Glomerular endothelial cell (primary cell): ENCODE results near the gene CALD1. TPM values are rescaled to one million over a fixed set of nuclear protein-coding genes. Genes with fewer than 3 reads are reported as not detected.

ENCODE experiments used
- DNase-seq: peaks from one replicate; pipeline ENCODE4 v3.0.0-alpha.2; 2011; ENCODE audit warnings: low read depth, low spot score; ENCODE audit errors: extremely low read depth
- total RNA-seq: library from RNA; depleted of rRNA; stranded (reverse); fragments of >200 nt; gene quantifications from 2 replicates; pipeline ENCODE4 v1.2.3, GENCODE V29; 2015

Gene CALD1
- total RNA-seq, 1 donor from 2014 or later: 251 TPM

DNA sequence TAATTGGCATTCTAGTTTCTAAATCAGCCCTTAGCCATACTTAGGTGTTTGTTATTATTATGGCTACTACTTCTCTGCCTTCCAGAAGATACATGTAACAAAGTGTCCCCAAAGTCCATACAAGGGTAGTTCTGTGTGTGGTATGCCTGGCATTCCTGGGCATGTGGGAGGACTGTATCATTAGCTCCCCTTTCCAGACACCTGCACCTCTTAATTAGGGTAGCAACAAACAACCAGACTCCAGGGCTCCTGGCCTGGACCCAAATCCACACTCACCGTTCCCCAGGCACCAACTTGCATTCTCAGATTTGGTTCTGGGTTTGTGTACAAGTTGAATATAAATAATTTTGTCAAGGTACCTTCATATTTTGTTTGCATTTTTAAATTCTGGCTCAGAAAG lies 15.5 kb upstream of the CALD1 start:
- DNase-seq: no peak

DNA sequence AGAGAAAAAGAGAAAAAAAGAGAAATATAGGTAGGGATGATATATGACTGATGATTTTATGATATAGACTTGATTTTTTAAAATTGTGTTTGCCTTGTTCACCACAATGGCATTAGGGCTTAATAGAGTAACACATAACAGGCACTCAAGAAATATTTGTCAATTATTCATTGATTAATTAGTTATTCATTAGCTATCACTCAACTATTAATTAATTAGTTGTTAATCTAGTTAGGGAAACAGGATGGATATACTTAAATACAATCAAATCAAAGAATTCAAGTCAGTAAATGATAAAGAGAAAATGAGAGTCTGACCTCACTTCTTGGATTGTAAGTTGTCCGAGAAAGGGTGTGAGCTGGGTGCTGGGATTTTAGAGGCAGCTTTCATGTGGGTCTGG lies 15.1 kb upstream of the CALD1 start:
- no peak for DNase-seq

DNA sequence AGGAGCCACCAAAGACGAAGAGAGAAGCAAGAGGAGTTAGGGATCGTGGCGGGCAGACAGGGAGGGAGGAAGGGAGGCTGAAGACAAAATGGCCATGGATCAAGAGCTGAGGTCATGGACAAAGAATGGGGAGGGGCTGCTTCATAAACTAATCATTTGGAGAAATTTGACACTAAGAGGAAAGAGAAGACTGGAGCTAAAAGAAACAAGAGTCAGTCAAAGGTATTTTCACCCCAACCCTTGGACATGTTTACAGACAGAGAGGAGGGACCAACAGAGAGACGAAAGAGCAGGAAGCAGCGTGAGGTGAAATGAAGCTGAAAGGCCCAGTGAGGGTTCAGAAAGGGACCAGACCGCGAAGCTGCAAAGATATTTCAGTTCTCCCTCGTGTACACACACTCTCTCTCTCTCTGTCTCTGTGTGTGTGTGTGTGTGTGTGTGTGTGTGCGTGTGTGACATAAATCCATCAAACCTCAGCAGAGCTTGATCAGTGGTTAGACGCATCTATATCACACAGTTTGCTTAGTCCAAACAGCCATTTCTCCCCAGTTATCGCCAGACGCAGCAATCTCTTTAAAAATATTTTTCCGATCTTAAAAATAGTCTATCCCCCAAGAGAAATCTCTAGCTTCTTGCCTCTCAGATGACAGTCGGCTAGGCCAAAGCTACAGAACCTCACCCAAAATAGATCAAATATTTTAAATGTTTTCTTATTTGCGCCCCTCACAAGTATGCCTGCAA lies 12.5 kb upstream of the CALD1 start:
- no peak for DNase-seq

DNA sequence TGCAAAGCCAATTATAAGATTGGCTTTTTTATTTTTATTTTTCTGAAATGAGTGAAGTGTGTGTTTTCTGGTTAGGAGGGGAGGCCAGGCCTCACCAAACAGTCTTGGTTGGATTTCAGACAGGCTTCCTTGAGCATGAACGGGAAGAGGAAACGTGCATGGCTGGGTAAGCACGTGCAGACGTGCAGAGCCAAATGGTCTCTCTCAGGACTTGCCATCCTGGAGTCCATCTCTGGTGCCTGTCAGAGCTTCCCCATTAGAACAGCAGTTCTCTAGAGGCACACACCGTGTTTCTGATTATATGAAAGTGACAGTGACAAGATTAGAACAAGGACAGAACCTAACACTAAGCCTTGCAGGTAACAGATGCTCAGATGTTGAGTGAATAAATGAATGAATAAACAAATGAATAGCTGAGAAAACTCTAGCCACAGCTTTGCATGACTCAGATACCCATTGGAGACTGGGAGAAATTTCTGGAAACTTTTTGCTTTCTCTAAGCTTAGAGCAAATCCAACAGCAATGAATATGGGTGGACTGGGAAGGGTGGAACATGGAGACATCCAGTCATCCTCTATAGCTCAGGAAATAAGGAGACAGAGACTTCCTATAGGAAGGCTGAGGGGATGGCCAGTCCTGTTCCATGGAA lies 11.8 kb upstream of the CALD1 start:
- DNase-seq: no peak

DNA sequence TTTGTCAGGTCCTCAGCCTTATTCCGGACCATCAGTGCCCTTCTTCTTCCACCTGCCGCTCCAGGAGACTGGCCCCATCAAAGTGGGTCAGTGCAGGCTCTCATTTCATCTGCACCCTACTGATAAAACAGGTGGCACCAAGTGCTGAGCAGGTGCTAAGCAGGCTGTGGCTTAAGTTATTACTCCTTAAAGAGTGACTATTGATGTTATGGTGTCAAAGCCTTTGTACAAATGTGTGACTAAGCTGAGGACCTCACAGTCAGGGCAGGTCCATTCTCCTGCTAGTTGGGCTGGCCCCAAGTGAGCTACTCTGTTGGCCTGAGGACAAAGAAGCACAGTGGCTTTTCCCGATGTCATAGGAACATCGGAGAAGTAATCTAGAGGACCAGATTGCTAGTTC lies 11.2 kb upstream of the CALD1 start:
- no peak for DNase-seq

DNA sequence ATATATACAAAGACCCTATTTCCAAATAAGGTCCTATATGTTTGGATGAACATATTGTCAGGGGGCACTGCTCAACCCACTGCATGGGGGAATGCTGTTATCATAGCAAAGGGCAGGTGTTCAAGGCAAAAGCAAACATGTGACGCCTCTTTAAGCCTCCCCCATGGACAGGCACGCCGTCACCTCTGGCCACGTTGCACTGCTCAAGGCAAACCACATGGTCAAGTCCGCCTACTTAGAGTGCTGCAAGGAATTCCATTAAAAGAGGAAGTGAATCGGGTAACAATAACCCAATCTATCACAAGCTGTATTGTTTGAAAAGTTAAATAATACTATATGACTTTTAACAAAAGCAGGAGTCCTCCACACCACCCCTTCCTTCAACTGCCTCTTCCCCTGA lies 8.8 kb upstream of the CALD1 start:
- no peak for DNase-seq

DNA sequence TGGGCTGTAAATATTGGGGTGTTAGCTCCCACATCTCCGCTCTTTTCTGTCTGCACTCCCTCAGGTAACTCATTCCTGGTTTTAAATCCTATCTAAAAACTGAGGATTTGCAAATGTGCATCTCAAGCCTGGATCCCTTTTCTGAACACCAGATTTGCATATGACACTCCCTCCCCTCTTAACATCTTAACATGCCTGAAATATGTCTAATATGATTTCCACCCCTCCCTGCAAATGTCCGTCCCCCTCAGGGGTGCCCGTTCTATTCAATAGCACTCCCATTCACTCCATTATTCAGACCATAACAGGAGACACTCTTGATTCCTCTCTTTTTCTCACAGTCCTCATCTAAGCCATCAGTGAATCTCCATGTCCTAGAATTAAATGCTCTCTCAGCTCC lies 8.3 kb upstream of the CALD1 start:
- no peak for DNase-seq

DNA sequence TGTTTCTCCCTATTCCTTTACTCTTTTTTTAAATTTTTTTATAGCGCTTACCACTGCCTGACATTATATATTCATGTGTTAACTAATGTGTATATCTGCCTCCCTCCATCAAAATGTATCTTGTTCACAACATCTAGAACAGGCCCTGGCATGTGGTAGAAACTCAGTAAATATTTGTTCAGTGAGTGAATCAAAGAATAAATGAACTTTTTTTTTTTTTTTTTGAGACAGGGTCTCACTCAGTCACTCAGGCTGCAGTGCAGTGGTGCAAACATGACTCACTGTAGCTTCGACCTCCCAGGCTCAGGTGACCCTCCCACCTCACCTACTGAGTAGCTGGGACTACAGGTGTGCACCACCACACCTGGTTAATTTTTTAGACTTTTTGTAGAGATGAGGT lies 7.5 kb upstream of the CALD1 start:
- no peak for DNase-seq

DNA sequence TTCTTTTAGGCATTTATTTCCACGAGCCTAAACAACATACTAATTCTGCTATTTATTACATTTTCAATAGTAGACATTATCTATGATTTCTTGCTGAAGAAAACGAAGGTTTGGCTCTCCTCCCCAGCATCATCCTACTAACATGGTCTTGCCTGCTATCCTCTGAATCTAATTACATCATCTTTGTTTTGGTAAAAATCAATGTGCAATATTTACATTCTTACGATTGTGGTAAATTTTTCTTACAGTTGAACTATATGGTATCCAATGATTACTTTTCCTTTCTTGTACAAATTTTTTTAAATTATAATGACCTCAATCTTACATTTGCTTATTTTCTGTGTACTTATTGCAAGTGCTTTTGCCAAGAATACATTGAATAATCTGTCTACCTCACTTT lies 7.0 kb upstream of the CALD1 start:
- DNase-seq: no peak

DNA sequence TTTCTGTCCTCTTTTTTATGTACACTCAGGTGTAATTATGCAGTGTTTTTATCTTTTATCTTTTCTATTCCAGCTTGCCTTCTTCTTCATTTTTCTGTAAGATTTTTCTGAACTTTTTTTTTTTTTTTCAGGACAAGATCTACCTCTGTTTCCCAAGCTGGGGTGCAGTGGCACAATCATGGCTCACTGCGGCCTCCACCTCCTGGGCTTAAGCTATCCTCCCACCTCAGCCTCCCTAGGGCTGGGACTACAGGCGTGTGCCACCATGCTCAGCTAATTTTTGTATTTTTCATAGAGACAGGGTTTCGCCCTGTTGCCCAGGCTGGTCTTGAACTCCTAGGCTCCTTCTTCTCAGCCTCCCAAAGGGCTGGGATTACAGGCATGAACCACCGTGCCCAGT lies 6.3 kb upstream of the CALD1 start:
- no peak for DNase-seq

DNA sequence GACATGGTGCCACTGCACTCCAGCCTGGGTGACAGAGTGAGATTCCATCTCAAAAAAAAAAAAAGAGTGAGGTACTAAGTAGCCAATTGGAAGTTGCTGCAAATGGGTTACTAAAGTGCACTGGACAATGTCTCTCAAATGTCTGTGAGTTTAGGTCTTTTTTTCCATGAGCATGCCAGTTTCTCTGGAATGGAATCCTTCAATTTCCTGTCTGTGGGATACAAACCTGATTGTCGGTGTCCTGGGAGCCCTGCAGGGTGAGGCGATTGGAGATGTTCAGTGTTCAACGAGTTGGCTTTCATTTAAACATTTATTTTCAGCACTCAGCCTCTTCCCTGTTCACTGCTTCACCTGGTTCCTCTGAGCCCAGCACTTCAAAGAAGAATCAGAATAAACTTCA lies 5.3 kb upstream of the CALD1 start:
- no peak for DNase-seq

DNA sequence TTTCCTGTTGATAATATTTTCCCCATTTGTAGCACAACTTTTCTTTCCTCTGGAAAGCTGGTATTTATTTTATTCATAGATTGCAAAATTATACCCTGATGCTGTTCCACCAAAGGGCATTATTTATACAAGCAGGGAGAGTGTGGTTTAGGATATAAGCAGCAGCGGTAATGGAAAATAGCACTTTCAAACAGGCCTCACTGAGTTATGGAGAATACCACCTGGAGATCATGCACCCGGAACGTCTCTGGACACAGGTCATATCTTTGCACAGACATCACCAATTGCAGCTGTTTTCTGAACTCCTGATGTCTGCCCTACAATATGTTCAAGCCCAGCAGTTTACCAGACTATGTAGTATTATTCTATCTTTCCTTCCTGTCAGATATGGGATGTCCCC lies 2.0 kb upstream of the CALD1 start:
- no peak for DNase-seq

DNA sequence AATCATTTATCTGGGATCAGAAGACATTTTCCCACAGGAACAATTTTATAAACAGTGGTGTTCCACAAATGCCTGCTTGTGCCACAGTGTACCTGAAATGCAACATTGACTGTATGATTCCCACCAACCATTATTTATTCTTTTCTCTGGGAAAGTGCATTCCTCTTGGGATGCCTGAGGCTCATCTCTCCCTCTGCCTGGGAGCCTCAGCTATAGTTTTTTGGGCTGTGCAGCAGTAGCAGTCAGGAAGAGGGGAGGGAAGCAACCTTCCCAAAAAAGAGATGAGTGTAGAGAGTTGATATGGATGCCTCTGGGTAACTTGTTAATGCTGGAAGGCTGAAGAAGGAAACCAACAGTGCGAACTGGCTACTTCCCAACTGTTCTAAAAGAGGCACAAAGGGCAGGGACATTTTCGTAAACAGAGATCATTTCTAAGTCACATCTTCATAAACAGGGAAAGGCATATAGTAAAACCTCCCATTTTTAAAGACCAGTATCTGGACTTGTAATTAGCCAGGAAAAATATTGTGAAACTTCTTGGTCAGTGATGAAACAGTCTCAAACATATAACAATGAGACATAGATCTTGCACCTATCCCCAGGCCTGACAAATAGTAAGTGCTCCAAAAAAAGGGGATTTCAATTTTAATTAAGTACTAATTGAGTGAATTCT lies 1.4 kb upstream of the CALD1 start:
- DNase-seq: no peak

DNA sequence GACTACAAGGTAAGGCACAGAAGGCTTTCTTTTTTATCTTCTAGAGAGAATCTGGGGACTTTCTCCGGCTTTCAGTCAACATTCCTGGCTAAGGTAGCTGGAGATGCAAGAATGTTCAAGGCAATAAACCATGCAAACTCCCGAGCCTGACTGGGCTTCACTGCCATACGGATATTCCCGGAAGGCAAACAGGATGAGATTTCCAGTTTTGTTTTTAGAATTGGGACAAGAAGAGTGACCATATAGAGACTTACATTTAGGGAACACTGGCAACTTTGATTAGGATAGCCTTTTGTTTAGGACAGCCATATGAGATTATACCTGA lies 269 bp downstream of the CALD1 start:
- DNase-seq: no peak

DNA sequence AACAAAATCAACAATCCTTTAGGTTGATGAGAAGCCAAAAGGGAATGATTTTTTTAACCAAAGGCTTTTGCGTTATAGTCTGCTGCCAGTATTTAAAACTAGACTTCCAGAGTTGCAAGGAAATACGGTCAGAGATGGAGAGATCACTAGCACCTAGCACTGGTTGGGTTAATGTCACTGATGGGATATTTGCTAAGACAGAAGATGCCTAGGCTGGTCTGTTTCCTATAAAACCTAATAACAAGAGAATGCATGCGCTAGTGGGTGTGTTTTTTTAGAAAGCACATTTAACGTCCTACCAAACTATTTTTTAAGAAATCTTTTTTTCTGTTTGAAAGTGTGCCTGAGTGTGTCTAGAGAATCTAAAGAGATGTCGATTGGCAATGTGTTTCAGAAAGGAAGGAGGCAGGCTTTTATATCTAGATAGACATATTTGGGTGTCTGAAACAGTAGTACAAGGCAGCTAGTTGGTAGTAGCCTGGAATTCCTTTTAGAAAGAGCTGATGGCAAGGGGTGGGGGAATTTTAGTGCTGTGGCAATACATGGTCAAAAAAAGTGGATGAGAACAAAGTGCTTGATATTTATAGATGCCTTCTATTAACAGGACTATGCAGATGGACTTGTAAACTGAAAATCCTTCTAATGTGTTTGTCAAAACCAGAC lies 863 bp downstream of the CALD1 start:
- no peak for DNase-seq

DNA sequence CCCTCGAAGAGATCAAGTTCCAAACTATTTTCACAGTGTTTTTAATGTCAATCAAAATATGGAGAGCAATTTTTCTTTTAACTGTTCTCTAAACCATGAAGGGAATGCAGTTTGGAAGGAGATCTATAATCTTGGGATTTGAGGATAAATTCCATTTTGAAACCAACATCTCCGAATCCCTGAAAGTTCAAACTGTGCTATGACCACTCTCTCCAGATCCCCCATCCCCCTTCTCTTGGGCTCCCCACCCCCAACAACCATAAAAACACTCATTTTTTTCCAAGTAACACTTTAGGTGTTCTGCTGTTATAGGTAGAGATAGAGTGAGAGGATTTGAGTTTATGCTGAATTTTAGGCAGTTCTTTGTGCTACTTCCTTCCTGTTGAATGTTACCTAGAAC lies 1.7 kb downstream of the CALD1 start:
- DNase-seq: no peak

DNA sequence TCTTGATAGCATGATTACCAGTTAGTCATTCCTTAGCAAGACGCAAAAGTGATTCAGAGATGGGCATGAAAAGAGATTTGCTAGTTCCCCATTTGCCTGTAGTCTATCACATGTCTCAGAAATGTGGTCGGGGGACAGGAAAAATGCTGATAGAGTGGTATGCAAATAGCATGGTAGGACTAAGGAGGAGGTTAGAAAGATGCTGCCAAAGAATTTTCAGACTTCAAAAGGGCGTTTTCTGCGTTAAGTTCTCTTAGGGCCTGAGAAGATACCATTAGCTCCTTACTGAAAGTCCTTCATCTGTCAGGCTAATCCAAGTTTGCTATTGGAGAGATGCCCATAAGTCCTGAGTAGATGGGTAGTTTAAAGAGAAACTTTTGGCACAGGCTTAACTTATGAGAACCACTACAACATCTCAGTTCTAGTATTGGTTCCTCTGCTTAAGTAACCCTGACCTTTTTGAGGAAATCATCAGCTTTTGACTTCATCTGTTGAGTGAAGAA lies 2.7 kb downstream of the CALD1 start:
- DNase-seq: no peak

DNA sequence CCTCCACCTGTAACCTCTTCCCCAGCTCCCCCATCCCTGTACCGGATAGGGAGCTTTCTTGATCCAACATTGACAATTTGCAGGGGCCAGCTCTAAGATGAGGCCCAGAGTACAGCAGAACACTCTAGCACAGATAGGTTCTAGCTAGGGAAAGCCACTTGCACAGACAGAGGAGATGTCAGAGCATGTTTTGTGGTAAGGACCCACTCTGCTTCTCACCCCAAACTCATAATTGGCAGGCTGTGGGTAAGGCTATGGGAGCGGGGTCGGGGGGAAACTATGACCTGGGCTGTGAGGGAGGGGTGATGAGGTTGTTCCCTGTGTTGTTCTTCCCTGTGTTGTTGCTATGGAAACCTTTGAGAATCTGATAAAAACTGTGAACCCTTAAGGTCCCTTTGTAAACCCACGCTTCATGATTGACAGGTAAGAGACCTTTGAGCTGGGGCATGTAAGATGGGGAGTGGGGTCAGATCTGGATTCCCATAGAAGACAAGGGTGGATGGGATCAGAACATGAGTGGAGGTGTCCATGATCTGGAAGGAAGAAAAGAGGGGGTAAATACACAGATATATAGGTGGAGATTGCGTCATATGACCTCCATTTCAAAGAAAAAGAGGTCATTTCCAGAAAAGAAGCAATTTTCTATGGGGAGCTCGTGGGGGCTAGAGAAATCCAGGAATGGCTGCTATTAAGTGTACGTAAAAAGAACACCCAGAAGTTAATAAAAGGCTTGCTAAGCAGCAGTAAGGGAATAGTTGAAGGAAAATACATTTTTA lies 4.0 kb downstream of the CALD1 start:
- no peak for DNase-seq

DNA sequence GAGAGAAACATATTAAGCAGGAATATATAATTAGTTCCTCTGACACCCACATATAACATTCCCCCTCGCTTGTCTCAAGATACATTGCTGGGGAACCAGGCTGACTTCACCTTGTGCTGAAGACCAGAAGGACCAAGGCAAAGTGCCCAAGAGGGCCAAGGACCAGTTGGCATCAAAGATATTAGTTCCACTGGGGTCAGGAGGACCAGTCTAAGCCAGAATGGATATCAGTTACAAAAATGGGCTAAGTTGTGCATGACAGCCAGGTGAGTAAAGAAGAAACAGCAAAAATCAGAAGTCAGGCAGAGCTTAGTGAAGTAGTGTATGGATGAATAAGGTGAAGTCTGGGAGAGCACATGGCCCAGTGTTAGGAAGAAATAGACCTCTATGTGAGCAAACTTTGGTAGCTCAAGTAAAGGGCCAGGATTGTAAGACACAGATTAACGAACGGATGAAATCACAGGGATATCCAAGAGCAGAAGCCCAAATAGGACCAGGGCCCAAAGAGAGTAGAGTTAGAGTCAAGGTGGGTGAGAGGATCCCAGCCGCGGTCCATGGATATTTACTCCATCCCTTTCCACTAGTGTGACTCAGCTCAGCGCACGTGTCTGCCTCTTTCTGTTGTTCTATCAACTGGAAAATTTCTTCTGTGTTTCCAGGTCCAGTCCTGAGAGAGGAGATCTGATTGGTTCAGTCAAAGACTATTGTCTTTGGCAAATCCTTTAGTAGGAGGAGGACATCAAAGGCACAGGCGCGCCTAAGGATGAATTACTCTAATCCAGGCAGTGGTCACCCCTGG lies 5.0 kb downstream of the CALD1 start:
- DNase-seq: no peak

DNA sequence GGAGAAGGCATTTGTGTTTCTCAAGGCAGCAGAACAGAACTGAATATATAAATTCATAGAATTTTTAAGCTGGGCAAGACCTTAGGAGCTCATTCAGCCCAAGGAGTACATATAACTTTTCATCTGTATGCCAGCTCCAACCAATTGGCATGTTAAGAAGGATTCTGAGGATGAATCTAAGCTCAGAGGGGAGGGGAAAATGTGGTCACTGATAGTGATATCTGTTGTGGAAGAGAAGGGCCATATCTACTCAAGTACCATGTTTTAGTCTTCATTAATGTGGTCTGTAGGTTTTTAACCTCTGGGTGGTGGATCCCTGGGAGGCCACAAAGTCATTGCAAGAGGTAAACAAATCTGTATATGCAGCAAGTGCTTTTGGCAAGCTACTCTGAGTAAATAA lies 6.4 kb downstream of the CALD1 start:
- no peak for DNase-seq
